Common myeloid progenitor, CD34-positive (primary cell): Measurements from ENCODE around the gene VSIG8.

Source experiments
- CTCF ChIA-PET: fragments of 350-600 bp; sonication (Branson Sonifier 250); formaldehyde crosslinking; loops from one replicate; lab custom pipeline; 2021; ENCODE audit warnings: antibody characterized with exemption; lab: Charles Lee
- POLR2A ChIA-PET: fragments of 350-600 bp; sonication (Branson Sonifier 250); formaldehyde crosslinking; loops from one replicate; lab custom pipeline; 2021; ENCODE audit warnings: antibody characterized with exemption; lab: Charles Lee
- DNase-seq, 3 donors: peaks; one replicate each; pipeline versions ENCODE4 v3.0.0 to v3.0.0-alpha.2; 2013
- H3K27ac ChIP-seq, 2 experiments: 1 replicate in 1 of 2; 2 replicates in 1 of 2; pipeline ENCODE4 v1.7.0; 2013; ENCODE audit warnings: inconsistent platforms in 2 of 2, low read length in 2 of 2, mild to moderate bottlenecking in 2 of 2, low read depth in 1 of 2, moderate library complexity in 1 of 2; ENCODE audit not compliant: severe bottlenecking in 2 of 2, insufficient read depth in 1 of 2, poor library complexity in 1 of 2
- H3K27me3 ChIP-seq, 5 experiments: replicated peaks in 2 of 5; 1 replicate in 3 of 5; 2 replicates in 2 of 5; pipeline versions ENCODE4 v1.6.1 to v1.7.0; 2013; ENCODE audit warnings: low read length in 4 of 5, mild to moderate bottlenecking in 2 of 5, moderate library complexity in 2 of 5, inconsistent platforms in 1 of 5; ENCODE audit not compliant: insufficient read depth in 5 of 5, control insufficient read depth in 4 of 5
- H3K36me3 ChIP-seq, 4 experiments: 1 replicate in 2 of 4; 2 replicates in 2 of 4; pipeline versions ENCODE4 v1.6.1 to v1.7.0; 2013; ENCODE audit warnings: low read length in 3 of 4, control low read depth in 1 of 4, mild to moderate bottlenecking in 1 of 4; ENCODE audit not compliant: control insufficient read depth in 4 of 4, insufficient read depth in 4 of 4
- H3K4me1 ChIP-seq, 4 experiments: 1 replicate in 3 of 4; 2 replicates in 1 of 4; pipeline versions ENCODE4 v1.6.1 to v1.7.1; 2013; ENCODE audit warnings: low read length in 3 of 4, mild to moderate bottlenecking in 3 of 4, control low read depth in 1 of 4, inconsistent platforms in 1 of 4, moderate library complexity in 1 of 4; ENCODE audit not compliant: control insufficient read depth in 4 of 4, insufficient read depth in 4 of 4; ENCODE audit errors: control extremely low read depth in 1 of 4
- H3K4me3 ChIP-seq, 7 experiments: 1 replicate in 4 of 7; 2 replicates in 3 of 7; pipeline versions ENCODE4 v1.5.1 to v1.7.0; 2013; ENCODE audit warnings: mild to moderate bottlenecking in 7 of 7, low read length in 6 of 7, moderate library complexity in 6 of 7, inconsistent platforms in 2 of 7, low read depth in 2 of 7, control low read depth in 1 of 7; ENCODE audit not compliant: insufficient read depth in 4 of 7, control insufficient read depth in 1 of 7; ENCODE audit errors: extremely low read depth in 1 of 7
- H3K9me3 ChIP-seq, 5 experiments: 1 replicate in 4 of 5; 2 replicates in 1 of 5; pipeline versions ENCODE4 v1.6.1 to v1.7.1; 2013; ENCODE audit warnings: low read length in 4 of 5, mild to moderate bottlenecking in 2 of 5, inconsistent platforms in 1 of 5, low read depth in 1 of 5, moderate library complexity in 1 of 5; ENCODE audit not compliant: control insufficient read depth in 4 of 5, insufficient read depth in 2 of 5; ENCODE audit errors: control extremely low read depth in 1 of 5
- WGBS: methylation state at CpG from one replicate; pipeline ENCODE4 v1.1.5; 2013; ENCODE audit not compliant: insufficient coverage; 5-methylcytosine and 5-hydroxymethylcytosine counted together

VSIG8 gene

GRCh38 chr1:159862031-159862430 lies 426 bp downstream of the VSIG8 start:
- CTCF ChIA-PET = interaction anchor here (1.0 to 1.3 kb wide), 4 partner anchors 25 to 32 kb away, joined by 3 to 4 read pairs (median 4); no protein-coding TSS in a partner anchor

GRCh38 chr1:159861218-159861617 lies 1.2 kb downstream of the VSIG8 start:
- no peak for DNase-seq
- Histone ChIP-seq H3K36me3 (peaks cover 0 to 3% (median 0%) of the 10 kb centered on the region in 4 experiments), H3K27ac (no peak overlapping the region), H3K4me3 (no peak overlapping the region), H3K4me1 (no peaks in the 10 kb centered on the region), H3K27me3 (peaks cover 0 to 3% (median 0%) of the 10 kb centered on the region in 5 experiments), H3K9me3 (no peaks in the 10 kb centered on the region)
- 89% methylated on average over 4 of the region's 8 CpGs for WGBS
- POLR2A ChIA-PET = no interaction called here
- CTCF ChIA-PET = interaction anchor here (1.3 kb wide), 1 partner anchor 26 kb away, joined by 4 read pairs; no protein-coding TSS in a partner anchor

More at GRCh38 chr1:159862031-159862430, 426 bp downstream of the VSIG8 start:
- Histone ChIP-seq H3K4me3 (no peak overlapping the region), H3K9me3 (no peaks in the 10 kb centered on the region), H3K4me1 (no peaks in the 10 kb centered on the region), H3K36me3 (peaks cover 0 to 3% (median 0%) of the 10 kb centered on the region in 4 experiments), H3K27me3 (peaks cover 0 to 3% (median 0%) of the 10 kb centered on the region in 5 experiments), H3K27ac (no peak overlapping the region)
- no peak for DNase-seq
- POLR2A ChIA-PET = no interaction called here
- WGBS = 100% methylated on average over 3 of the region's 5 CpGs

GRCh38 chr1:159860456-159860855 lies 2.0 kb downstream of the VSIG8 start:
- ChIA-PET CTCF (interaction anchor here (1.2 to 1.6 kb wide), 2 partner anchors 27 to 33 kb away, joined by 3 to 5 read pairs; no protein-coding TSS in a partner anchor), POLR2A (no interaction called here)
- peaks cover 0 to under 1% (median 0%) of the 10 kb centered on the region in 4 experiments for H3K4me1 ChIP-seq
- no peak for DNase-seq
- 95% methylated on average over 3 of the region's 3 CpGs for WGBS
- H3K9me3 ChIP-seq = no peaks in the 10 kb centered on the region
- H3K27me3 ChIP-seq = peaks cover 0 to 3% (median 0%) of the 10 kb centered on the region in 5 experiments
- no peak overlapping the region for H3K4me3 ChIP-seq
- peaks cover 0 to 3% (median 0%) of the 10 kb centered on the region in 4 experiments for H3K36me3 ChIP-seq
- no peak overlapping the region for H3K27ac ChIP-seq

GRCh38 chr1:159859767-159860322 lies 2.6 kb downstream of the VSIG8 start:
- ChIA-PET POLR2A (no interaction called here), CTCF (interaction anchor here (1.0 to 1.6 kb wide), 4 partner anchors 27 to 81 kb away, joined by 3 to 5 read pairs (median 4); no protein-coding TSS in a partner anchor)
- Histone ChIP-seq H3K27ac (no peak overlapping the region), H3K4me3 (no peak overlapping the region), H3K4me1 (peaks cover 2 to 6% (median 5%) of the 10 kb centered on the region in 4 experiments), H3K36me3 (peaks cover 0 to 3% (median 0%) of the 10 kb centered on the region in 4 experiments), H3K9me3 (no peaks in the 10 kb centered on the region), H3K27me3 (peaks cover 0 to 3% (median 0%) of the 10 kb centered on the region in 5 experiments)
- WGBS = 96% methylated on average over 6 of the region's 7 CpGs
- DNase-seq = no peak

GRCh38 chr1:159857889-159858288 lies 4.6 kb downstream of the VSIG8 start:
- Histone ChIP-seq H3K27ac (no peak overlapping the region), H3K36me3 (peaks cover 0 to 3% (median 0%) of the 10 kb centered on the region in 4 experiments), H3K4me3 (no peak overlapping the region), H3K4me1 (peaks cover 2 to 20% (median 14%) of the 10 kb centered on the region in 4 experiments), H3K9me3 (no peaks in the 10 kb centered on the region), H3K27me3 (peaks cover 0 to 3% (median 0%) of the 10 kb centered on the region in 5 experiments)
- CTCF ChIA-PET = interaction anchor here (1.2 to 2.1 kb wide), 4 partner anchors 8 to 62 kb away, joined by 3 to 10 read pairs (median 4); no protein-coding TSS in a partner anchor
- no peak for DNase-seq
- POLR2A ChIA-PET = no interaction called here
- 94% methylated on average over 4 of the region's 6 CpGs for WGBS

GRCh38 chr1:159856576-159856975 lies 5.9 kb downstream of the VSIG8 start:
- POLR2A ChIA-PET = interaction anchor here (0.7 kb wide), 1 partner anchor 827 kb away, joined by 3 read pairs; no protein-coding TSS in a partner anchor
- peaks cover 2 to 20% (median 14%) of the 10 kb centered on the region in 4 experiments for H3K4me1 ChIP-seq
- no peak overlapping the region for H3K4me3 ChIP-seq
- peaks cover 0 to 3% (median 0%) of the 10 kb centered on the region in 4 experiments for H3K36me3 ChIP-seq
- no CpG with 5 or more reads among the region's 1 CpG for WGBS
- no peak overlapping the region for H3K27ac ChIP-seq
- no peak for DNase-seq
- CTCF ChIA-PET = interaction anchor here (1.3 to 2.1 kb wide), 3 partner anchors 15 to 36 kb away, joined by 3 to 10 read pairs (median 5); no protein-coding TSS in a partner anchor
- H3K9me3 ChIP-seq = no peaks in the 10 kb centered on the region
- H3K27me3 ChIP-seq = peaks cover 0 to 3% (median 0%) of the 10 kb centered on the region in 5 experiments
